Testis (tissue), 2 donors: ENCODE results near the gene PTPN6.

Experiments
- POLR2A ChIP-seq: fragments of 450-650 bp; IDR thresholded peaks from one replicate; pipeline ENCODE4 v1.6.1; 2017; ENCODE audit warnings: antibody characterized with exemption, mild to moderate bottlenecking, moderate library complexity
- TF ChIP-seq, protein P1 (sequence below), 3 experiments: fragments of 450-650 bp in 2 of 3; fragments of 200-600 bp in 1 of 3; sonication (generic) in 1 of 3; IDR thresholded peaks; one replicate each; pipeline ENCODE4 v1.5.1; 2016 to 2019; ENCODE audit warnings: antibody characterized with exemption in 3 of 3, mild to moderate bottlenecking in 2 of 3, moderate library complexity in 1 of 3

DNA sequence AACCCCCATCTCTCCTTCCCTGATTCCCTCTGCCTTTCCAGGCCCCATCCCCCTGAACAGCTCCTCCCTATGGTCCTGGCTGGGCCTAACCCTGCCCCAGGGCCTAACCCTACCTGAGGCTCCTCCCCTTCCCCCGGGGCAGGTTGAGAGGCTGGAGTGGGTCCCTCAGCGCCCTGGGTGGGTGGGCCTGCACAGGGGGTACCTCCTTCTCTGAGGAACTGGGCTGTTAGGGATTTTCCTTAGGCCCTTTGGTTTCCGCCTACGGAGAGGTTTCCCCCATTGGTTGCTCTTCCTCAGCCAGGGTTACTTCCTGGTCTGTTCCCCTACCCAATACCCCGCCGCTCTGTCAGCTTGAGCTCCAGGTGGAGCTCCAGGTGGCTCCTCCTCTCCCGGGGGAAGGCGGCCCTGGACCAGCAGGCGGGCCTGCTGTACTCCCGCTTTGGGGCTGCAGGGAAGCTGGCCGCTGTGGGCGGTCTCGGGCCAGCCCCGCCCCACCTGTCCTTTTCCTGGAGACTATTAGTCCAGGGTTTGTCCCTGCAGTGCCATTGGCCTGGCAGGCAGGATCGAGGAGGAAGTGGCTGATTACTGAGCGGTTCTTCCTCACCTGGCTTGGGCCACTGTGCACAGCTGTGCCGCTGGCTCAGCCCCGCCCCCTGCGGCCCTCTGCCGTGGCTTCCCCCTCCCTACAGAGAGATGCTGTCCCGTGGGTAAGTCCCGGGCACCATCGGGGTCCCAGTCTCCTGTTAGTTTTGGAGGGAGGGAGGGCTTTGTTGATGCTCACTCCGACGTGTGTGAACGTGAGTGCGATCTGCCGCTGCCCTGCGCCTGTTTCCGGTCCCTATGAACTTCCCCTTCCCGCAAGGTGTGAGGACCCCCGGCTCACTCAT is 4.9 kb upstream of the PTPN6 start:
- TF ChIP-seq, protein P1, sequence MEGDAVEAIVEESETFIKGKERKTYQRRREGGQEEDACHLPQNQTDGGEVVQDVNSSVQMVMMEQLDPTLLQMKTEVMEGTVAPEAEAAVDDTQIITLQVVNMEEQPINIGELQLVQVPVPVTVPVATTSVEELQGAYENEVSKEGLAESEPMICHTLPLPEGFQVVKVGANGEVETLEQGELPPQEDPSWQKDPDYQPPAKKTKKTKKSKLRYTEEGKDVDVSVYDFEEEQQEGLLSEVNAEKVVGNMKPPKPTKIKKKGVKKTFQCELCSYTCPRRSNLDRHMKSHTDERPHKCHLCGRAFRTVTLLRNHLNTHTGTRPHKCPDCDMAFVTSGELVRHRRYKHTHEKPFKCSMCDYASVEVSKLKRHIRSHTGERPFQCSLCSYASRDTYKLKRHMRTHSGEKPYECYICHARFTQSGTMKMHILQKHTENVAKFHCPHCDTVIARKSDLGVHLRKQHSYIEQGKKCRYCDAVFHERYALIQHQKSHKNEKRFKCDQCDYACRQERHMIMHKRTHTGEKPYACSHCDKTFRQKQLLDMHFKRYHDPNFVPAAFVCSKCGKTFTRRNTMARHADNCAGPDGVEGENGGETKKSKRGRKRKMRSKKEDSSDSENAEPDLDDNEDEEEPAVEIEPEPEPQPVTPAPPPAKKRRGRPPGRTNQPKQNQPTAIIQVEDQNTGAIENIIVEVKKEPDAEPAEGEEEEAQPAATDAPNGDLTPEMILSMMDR (IDR thresholded peaks at IDR 0.05), result no peak
- TF ChIP-seq POLR2A, result no peak
